Caco-2 (cell line): Measurements from ENCODE around the gene NDST4. TPM values are rescaled to one million over a fixed set of nuclear protein-coding genes. Genes with fewer than 3 reads are reported as not detected.

ENCODE experiments used
- BruUV-seq: library from RNA; stranded (reverse); fragments of 400-500 nt; replicated peaks from 2 replicates; lab custom pipeline; 2021; lab: Mats Ljungman, UMichigan
- CTCF ChIA-PET: fragments of 300-600 bp; sonication (Branson Sonifier 250); formaldehyde crosslinking; loops from one replicate; lab custom pipeline; 2022; ENCODE audit warnings: antibody characterized with exemption; lab: Charles Lee
- POLR2A ChIA-PET: fragments of 300-600 bp; sonication (Branson Sonifier 250); formaldehyde crosslinking; loops from one replicate; lab custom pipeline; 2022; ENCODE audit warnings: antibody characterized with exemption; lab: Charles Lee
- DNase-seq, 2 experiments: peaks; one replicate each; pipeline versions ENCODE4 v3.0.0 to v3.0.0-alpha.2; 2020 to 2022
- H3K27me3 ChIP-seq: replicated peaks from 2 replicates; pipeline ENCODE4 v1.6.0; 2011; ENCODE audit warnings: low read length; ENCODE audit not compliant: control insufficient read depth, insufficient read depth
- H3K36me3 ChIP-seq: 2 replicates; pipeline ENCODE4 v1.5.1; 2011; ENCODE audit warnings: low read length; ENCODE audit not compliant: control insufficient read depth, insufficient read depth
- H3K4me1 ChIP-seq: fragments of 250-450 bp; sonication (Bioruptor Pico); 2 replicates; pipeline ENCODE4 v1.5.1; 2020; ENCODE audit warnings: mild to moderate bottlenecking
- H3K4me3 ChIP-seq: 2 replicates; pipeline ENCODE4 v1.5.1; 2011; ENCODE audit warnings: low read depth, mild to moderate bottlenecking, control low read depth, low read length
- H3K9me3 ChIP-seq: fragments of 250-450 bp; sonication (Bioruptor Pico); 2 replicates; pipeline ENCODE4 v1.5.1; 2020; ENCODE audit warnings: mild to moderate bottlenecking, moderate library complexity
- H3K27ac Mint-ChIP-seq: one replicate; pipeline ENCODE4 v1.8.0; 2022; ENCODE audit warnings: mixed read lengths; ENCODE audit not compliant: unreplicated experiment
- H3K27me3 Mint-ChIP-seq: one replicate; pipeline ENCODE4 v1.8.0; 2022; ENCODE audit warnings: mixed read lengths; ENCODE audit not compliant: insufficient read depth, unreplicated experiment
- H3K36me3 Mint-ChIP-seq: one replicate; pipeline ENCODE4 v1.8.0; 2022; ENCODE audit warnings: mild to moderate bottlenecking, mixed read lengths; ENCODE audit not compliant: insufficient read depth, unreplicated experiment
- H3K4me1 Mint-ChIP-seq: one replicate; pipeline ENCODE4 v1.8.0; 2022; ENCODE audit warnings: low read depth, mixed read lengths; ENCODE audit not compliant: unreplicated experiment
- H3K4me3 Mint-ChIP-seq: one replicate; pipeline ENCODE4 v1.8.0; 2022; ENCODE audit warnings: mild to moderate bottlenecking, moderate library complexity, mixed read lengths; ENCODE audit not compliant: unreplicated experiment
- H3K9me3 Mint-ChIP-seq: one replicate; pipeline ENCODE4 v1.8.0; 2022; ENCODE audit warnings: mixed read lengths; ENCODE audit not compliant: unreplicated experiment
- CTCF ChIP-seq, 2 experiments: fragments of 200-600 bp in 1 of 2; IDR thresholded peaks; 1 replicate in 1 of 2; 2 replicates in 1 of 2; pipeline versions ENCODE4 v1.5.1 to v1.8.0; 2011 to 2022; ENCODE audit warnings: antibody characterized with exemption in 1 of 2, control low read depth in 1 of 2, inconsistent platforms in 1 of 2, low read depth in 1 of 2, low read length in 1 of 2, mild to moderate bottlenecking in 1 of 2, moderate library complexity in 1 of 2; ENCODE audit not compliant: insufficient read depth in 1 of 2, severe bottlenecking in 1 of 2, unreplicated experiment in 1 of 2
- intact Hi-C: fragments of 100-400 bp; cut with micrococcal nuclease; formaldehyde crosslinking; loops from one replicate; pipeline ENCODE4 v1.10.0; 2022; ENCODE audit not compliant: unreplicated experiment
- total RNA-seq: library from RNA; stranded (reverse); gene quantifications from 2 replicates; pipeline ENCODE4 v1.2.3, GENCODE V29; 2022

NDST4 gene
- total RNA-seq, 1 experiment from 2014 or later = 4.4 TPM

- Mint-ChIP-seq H3K27ac (no peak overlapping the region), H3K4me3 (no peak overlapping the region), H3K27me3 (no peaks in the 10 kb centered on the region), H3K9me3 (no peaks in the 10 kb centered on the region), H3K4me1 (no peaks in the 10 kb centered on the region), H3K36me3 (no peaks in the 10 kb centered on the region)
- Histone ChIP-seq H3K27me3 (no peaks in the 10 kb centered on the region), H3K4me1 (no peaks in the 10 kb centered on the region), H3K4me3 (no peak overlapping the region), H3K9me3 (no peaks in the 10 kb centered on the region), H3K36me3 (no peaks in the 10 kb centered on the region)
- no TSS peak for BruUV-seq
- no peak for TF ChIP-seq CTCF (IDR thresholded peaks at IDR 0.05; ENCODE audit: insufficient read depth in 1 of 2, low read depth in 1 of 2, low read length in 1 of 2, severe bottlenecking in 1 of 2, unreplicated experiment in 1 of 2)
- ChIA-PET CTCF (no interaction called here), POLR2A (no interaction called here)
- intact Hi-C loops = no loop called here
- DNase-seq = no peak
Observed at GRCh38 chr4:114927881-114928280, 185.5 kb downstream of the NDST4 start.

GRCh38 chr4:114926583-114926982 is 186.8 kb downstream of the NDST4 start:
- Mint-ChIP-seq H3K4me1 (no peaks in the 10 kb centered on the region), H3K27me3 (no peaks in the 10 kb centered on the region), H3K27ac (no peak overlapping the region), H3K36me3 (no peaks in the 10 kb centered on the region), H3K4me3 (no peak overlapping the region), H3K9me3 (no peaks in the 10 kb centered on the region)
- CTCF ChIA-PET = no interaction called here
- DNase-seq = no peak
- H3K36me3 ChIP-seq = no peaks in the 10 kb centered on the region
- H3K4me1 ChIP-seq = no peaks in the 10 kb centered on the region
- intact Hi-C loops = no loop called here
- no peaks in the 10 kb centered on the region for H3K9me3 ChIP-seq
- no TSS peak for BruUV-seq
- no peaks in the 10 kb centered on the region for H3K27me3 ChIP-seq
- POLR2A ChIA-PET = no interaction called here
- H3K4me3 ChIP-seq = no peak overlapping the region
- TF ChIP-seq CTCF (IDR thresholded peaks at IDR 0.05; ENCODE audit: insufficient read depth in 1 of 2, low read depth in 1 of 2, low read length in 1 of 2, severe bottlenecking in 1 of 2, unreplicated experiment in 1 of 2) = no peak

GRCh38 chr4:114924311-114924710 is 189.1 kb downstream of the NDST4 start:
- ChIA-PET POLR2A (no interaction called here), CTCF (no interaction called here)
- Histone ChIP-seq H3K4me3 (no peak overlapping the region), H3K4me1 (no peaks in the 10 kb centered on the region), H3K36me3 (no peaks in the 10 kb centered on the region), H3K27me3 (no peaks in the 10 kb centered on the region), H3K9me3 (no peaks in the 10 kb centered on the region)
- no peaks in the 10 kb centered on the region for H3K4me1 Mint-ChIP-seq
- no peaks in the 10 kb centered on the region for H3K36me3 Mint-ChIP-seq
- no peak for DNase-seq
- no peak overlapping the region for H3K27ac Mint-ChIP-seq
- H3K9me3 Mint-ChIP-seq = no peaks in the 10 kb centered on the region
- no peaks in the 10 kb centered on the region for H3K27me3 Mint-ChIP-seq
- H3K4me3 Mint-ChIP-seq = no peak overlapping the region
- intact Hi-C loops = no loop called here
- no peak for TF ChIP-seq CTCF (IDR thresholded peaks at IDR 0.05; ENCODE audit: insufficient read depth in 1 of 2, low read depth in 1 of 2, low read length in 1 of 2, severe bottlenecking in 1 of 2, unreplicated experiment in 1 of 2)
- BruUV-seq = no TSS peak
